ENCODE measurements around the gene RPE.

The RPE gene

GRCh38 chr2:210035679-210036078 lies 33.2 kb downstream of the RPE start:
- H3K4me3 ChIP-seq (ENCODE audit: control insufficient read depth, low read depth, low read length), result no peak overlapping the region
- DNase-seq (ENCODE audit: low read depth), result no peak
- TF ChIP-seq CTCF (conservative IDR thresholded peaks at IDR 0.05; ENCODE audit: control insufficient read depth, insufficient read depth, low read depth, low read length), result no peak

- no peak for TF ChIP-seq CTCF (conservative IDR thresholded peaks at IDR 0.05; ENCODE audit: control insufficient read depth, insufficient read depth, low read depth, low read length)
- H3K4me3 ChIP-seq (ENCODE audit: control insufficient read depth, low read depth, low read length), result no peak overlapping the region
- no peak for DNase-seq (ENCODE audit: low read depth)
These were observed 35.6 kb downstream of the RPE start for GRCh38 chr2:210038078-210038477.

- no peak overlapping the region for H3K4me3 ChIP-seq (ENCODE audit: control insufficient read depth, low read depth, low read length)
- TF ChIP-seq CTCF (conservative IDR thresholded peaks at IDR 0.05; ENCODE audit: control insufficient read depth, insufficient read depth, low read depth, low read length), result no peak
- DNase-seq (ENCODE audit: low read depth), result no peak
These were observed 44.5 kb downstream of the RPE start for GRCh38 chr2:210046851-210047500.

- DNase-seq (ENCODE audit: low read depth), result no peak
- no peak for TF ChIP-seq CTCF (conservative IDR thresholded peaks at IDR 0.05; ENCODE audit: control insufficient read depth, insufficient read depth, low read depth, low read length)
- H3K4me3 ChIP-seq (ENCODE audit: control insufficient read depth, low read depth, low read length), result no peak overlapping the region
These were observed 47.4 kb downstream of the RPE start for GRCh38 chr2:210049831-210050230.

GRCh38 chr2:210050885-210051284 lies 48.4 kb downstream of the RPE start:
- no peak for DNase-seq (ENCODE audit: low read depth)
- H3K4me3 ChIP-seq (ENCODE audit: control insufficient read depth, low read depth, low read length), result no peak overlapping the region
- TF ChIP-seq CTCF (conservative IDR thresholded peaks at IDR 0.05; ENCODE audit: control insufficient read depth, insufficient read depth, low read depth, low read length), result no peak

GRCh38 chr2:210054696-210055095 lies 52.3 kb downstream of the RPE start:
- DNase-seq (ENCODE audit: low read depth), result no peak

More at GRCh38 chr2:210054696-210055095, 52.3 kb downstream of the RPE start:
- no peak overlapping the region for H3K4me3 ChIP-seq (ENCODE audit: control insufficient read depth, low read depth, low read length)
- TF ChIP-seq CTCF (conservative IDR thresholded peaks at IDR 0.05; ENCODE audit: control insufficient read depth, insufficient read depth, low read depth, low read length), result no peak
